Hepatocyte (in vitro differentiated cells): ENCODE data around the gene SLC22A15. TPM values are rescaled to one million over a fixed set of nuclear protein-coding genes. Genes with fewer than 3 reads are reported as not detected.

Experiments
- DNase-seq: peaks from one replicate; pipeline ENCODE4 v3.0.0-alpha.2; 2016; ENCODE audit warnings: low spot score
- H2AFZ ChIP-seq: fragments of 200-600 bp; sonication (generic); 2 replicates; pipeline ENCODE4 v1.6.0; 2016; ENCODE audit warnings: antibody characterized with exemption, mild to moderate bottlenecking
- H3K27ac ChIP-seq: fragments of 200-600 bp; sonication (generic); 2 replicates; pipeline ENCODE4 v1.5.1; 2016; ENCODE audit warnings: mild to moderate bottlenecking
- H3K27me3 ChIP-seq: fragments of 200-600 bp; sonication (generic); 2 replicates; pipeline ENCODE4 v1.6.1; 2016
- H3K36me3 ChIP-seq: fragments of 200-600 bp; sonication (generic); replicated peaks from 2 replicates; pipeline ENCODE4 v1.5.1; 2016; ENCODE audit warnings: low read depth; ENCODE audit not compliant: insufficient read depth
- H3K4me1 ChIP-seq: fragments of 200-600 bp; sonication (generic); 2 replicates; pipeline ENCODE4 v1.5.1; 2016; ENCODE audit warnings: mild to moderate bottlenecking, moderate library complexity; ENCODE audit not compliant: insufficient read depth
- H3K4me2 ChIP-seq: fragments of 200-600 bp; sonication (generic); 2 replicates; pipeline ENCODE4 v1.6.0; 2016
- H3K4me3 ChIP-seq: fragments of 200-600 bp; sonication (generic); 2 replicates; pipeline ENCODE4 v1.5.1; 2016; ENCODE audit warnings: mild to moderate bottlenecking
- H3K79me2 ChIP-seq: fragments of 200-600 bp; sonication (generic); 2 replicates; pipeline ENCODE4 v1.6.0; 2017; ENCODE audit warnings: mild to moderate bottlenecking
- H3K9me2 ChIP-seq: fragments of 200-600 bp; sonication (generic); replicated peaks from 2 replicates; pipeline ENCODE4 v1.6.0; 2017; ENCODE audit warnings: mild to moderate bottlenecking; ENCODE audit not compliant: insufficient read depth
- H3K9me3 ChIP-seq: fragments of 200-600 bp; sonication (generic); 2 replicates; pipeline ENCODE4 v1.5.1; 2016; ENCODE audit warnings: low read depth, mild to moderate bottlenecking
- H4K20me1 ChIP-seq: fragments of 200-600 bp; sonication (generic); 2 replicates; pipeline ENCODE4 v1.6.0; 2016; ENCODE audit warnings: mild to moderate bottlenecking; ENCODE audit not compliant: insufficient read depth, poor library complexity, severe bottlenecking
- EZH2 ChIP-seq: fragments of 200-600 bp; sonication (generic); IDR thresholded peaks from 2 replicates; pipeline ENCODE4 v1.6.1; 2016; ENCODE audit warnings: antibody characterized with exemption, mild to moderate bottlenecking, borderline replicate concordance
- EZH2phosphoT487 ChIP-seq: fragments of 200-600 bp; sonication (generic); IDR thresholded peaks from one replicate; pipeline ENCODE4 v1.6.1; 2018; ENCODE audit warnings: antibody characterized with exemption, mild to moderate bottlenecking, low read depth, moderate library complexity; ENCODE audit not compliant: unreplicated experiment, severe bottlenecking
- WGBS: methylation state at CpG from one replicate; pipeline ENCODE4 v1.1.6; 2016; ENCODE audit warnings: low lambda C conversion rate; ENCODE audit errors: missing lambda C conversion rate; 5-methylcytosine and 5-hydroxymethylcytosine counted together
- polyA plus RNA-seq: library from polyadenylated mRNA; unstranded; fragments of >200 nt; fragmentation: Nextera tagmentation; extraction: Ambion mirVana; gene quantifications from 2 replicates; pipeline ENCODE4 v1.2.1, GENCODE V29; 2016
- total RNA-seq: library from RNA; depleted of rRNA; stranded (reverse); fragments of >200 nt; gene quantifications from 2 replicates; pipeline ENCODE4 v1.2.3, GENCODE V29; 2014
- TF ChIP-seq, protein P1 (sequence below): fragments of 200-600 bp; sonication (generic); IDR thresholded peaks from 2 replicates; pipeline ENCODE4 v1.5.1; 2016; ENCODE audit warnings: antibody characterized with exemption, mild to moderate bottlenecking; ENCODE audit not compliant: poor library complexity

Gene SLC22A15
- total and polyA plus RNA-seq, 2 experiments from 2014 or later = 3.4 to 5.4 TPM

- DNase-seq = no peak
- H2AFZ ChIP-seq = no peak overlapping the region
- no peak overlapping the region for H3K27ac ChIP-seq
- TF ChIP-seq EZH2phosphoT487 = no peak
- TF ChIP-seq, protein P1, sequence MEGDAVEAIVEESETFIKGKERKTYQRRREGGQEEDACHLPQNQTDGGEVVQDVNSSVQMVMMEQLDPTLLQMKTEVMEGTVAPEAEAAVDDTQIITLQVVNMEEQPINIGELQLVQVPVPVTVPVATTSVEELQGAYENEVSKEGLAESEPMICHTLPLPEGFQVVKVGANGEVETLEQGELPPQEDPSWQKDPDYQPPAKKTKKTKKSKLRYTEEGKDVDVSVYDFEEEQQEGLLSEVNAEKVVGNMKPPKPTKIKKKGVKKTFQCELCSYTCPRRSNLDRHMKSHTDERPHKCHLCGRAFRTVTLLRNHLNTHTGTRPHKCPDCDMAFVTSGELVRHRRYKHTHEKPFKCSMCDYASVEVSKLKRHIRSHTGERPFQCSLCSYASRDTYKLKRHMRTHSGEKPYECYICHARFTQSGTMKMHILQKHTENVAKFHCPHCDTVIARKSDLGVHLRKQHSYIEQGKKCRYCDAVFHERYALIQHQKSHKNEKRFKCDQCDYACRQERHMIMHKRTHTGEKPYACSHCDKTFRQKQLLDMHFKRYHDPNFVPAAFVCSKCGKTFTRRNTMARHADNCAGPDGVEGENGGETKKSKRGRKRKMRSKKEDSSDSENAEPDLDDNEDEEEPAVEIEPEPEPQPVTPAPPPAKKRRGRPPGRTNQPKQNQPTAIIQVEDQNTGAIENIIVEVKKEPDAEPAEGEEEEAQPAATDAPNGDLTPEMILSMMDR = no peak
- TF ChIP-seq EZH2 = no peak
- 66% methylated on average over 2 of the region's 2 CpGs for WGBS
- no peaks in the 10 kb centered on the region for H3K79me2 ChIP-seq
- no peaks in the 10 kb centered on the region for H4K20me1 ChIP-seq
- peaks cover 14% of the 10 kb centered on the region for H3K4me1 ChIP-seq
- no peak overlapping the region for H3K4me3 ChIP-seq
- no peaks in the 10 kb centered on the region for H3K36me3 ChIP-seq
- H3K9me2 ChIP-seq = no peaks in the 10 kb centered on the region
- no peaks in the 10 kb centered on the region for H3K9me3 ChIP-seq
- H3K4me2 ChIP-seq = no peak overlapping the region
- H3K27me3 ChIP-seq = no peaks in the 10 kb centered on the region
Observed at GRCh38 chr1:116105996-116106395, 129.7 kb downstream of the SLC22A15 start.

DNA sequence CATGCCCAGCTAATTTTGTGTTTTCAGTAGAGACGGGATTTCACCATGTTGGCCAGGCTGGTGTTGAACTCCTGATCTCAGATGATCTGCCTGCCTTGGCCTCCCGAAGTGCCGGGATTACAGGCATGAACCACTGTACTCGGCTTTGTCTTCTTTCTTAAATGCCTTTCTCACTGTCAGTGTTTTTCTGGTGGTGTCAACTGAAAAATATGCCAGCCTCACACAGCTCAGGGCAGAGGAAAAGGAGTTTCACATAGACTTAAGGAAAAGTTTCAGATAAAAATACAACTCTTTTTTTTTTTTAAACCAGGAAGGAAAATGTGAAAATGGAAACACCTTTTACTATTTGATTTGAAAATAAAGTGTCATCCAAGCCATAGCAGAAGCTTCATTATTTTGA, 130.3 kb downstream of the SLC22A15 start:
- Histone ChIP-seq H3K9me3 (no peaks in the 10 kb centered on the region), H3K9me2 (no peaks in the 10 kb centered on the region), H3K36me3 (no peaks in the 10 kb centered on the region), H3K4me2 (no peak overlapping the region), H2AFZ (no peak overlapping the region), H3K4me1 (peaks cover 20% of the 10 kb centered on the region), H3K79me2 (no peaks in the 10 kb centered on the region), H3K27ac (no peak overlapping the region), H4K20me1 (no peaks in the 10 kb centered on the region), H3K4me3 (no peak overlapping the region), H3K27me3 (no peaks in the 10 kb centered on the region)
- TF ChIP-seq, protein P1 = no peak
- TF ChIP-seq EZH2 (no peak), EZH2phosphoT487 (no peak)
- no peak for DNase-seq
- whole genome bisulfite sequencing = 97% methylated on average over 4 of the region's 4 CpGs

GRCh38 chr1:116107371-116107770, 131.1 kb downstream of the SLC22A15 start:
- no peaks in the 10 kb centered on the region for H4K20me1 ChIP-seq
- no peaks in the 10 kb centered on the region for H3K27me3 ChIP-seq
- no peaks in the 10 kb centered on the region for H3K9me2 ChIP-seq
- 91% methylated on average over 4 of the region's 4 CpGs for WGBS
- no peak overlapping the region for H3K4me2 ChIP-seq
- no peak for DNase-seq
- no peaks in the 10 kb centered on the region for H3K36me3 ChIP-seq
- no peak overlapping the region for H3K4me3 ChIP-seq
- no peak overlapping the region for H2AFZ ChIP-seq
- H3K4me1 ChIP-seq = peaks cover 28% of the 10 kb centered on the region
- TF ChIP-seq, protein P1 = no peak
- TF ChIP-seq EZH2 (no peak), EZH2phosphoT487 (no peak)
- H3K27ac ChIP-seq = no peak overlapping the region
- H3K9me3 ChIP-seq = no peaks in the 10 kb centered on the region
- H3K79me2 ChIP-seq = no peaks in the 10 kb centered on the region
